HG03469 (cell line): Measurements from ENCODE around the gene SBF2.

Source experiments
- ATAC-seq: cut with Tn5 transposase; IDR thresholded peaks from one replicate; pipeline ENCODE4 v1.9.1; 2021; ENCODE audit warnings: mild to moderate bottlenecking, moderate library complexity, moderate number of reproducible peaks; ENCODE audit not compliant: unreplicated experiment

The SBF2 gene

GRCh38 chr11:9790703-9791102 lies 503.3 kb downstream of the SBF2 start:
- ATAC-seq = no peak

GRCh38 chr11:9789910-9790309 lies 504.1 kb downstream of the SBF2 start:
- no peak for ATAC-seq

- ATAC-seq = no peak
These were observed 506.0 kb downstream of the SBF2 start for GRCh38 chr11:9787981-9788521.

DNA sequence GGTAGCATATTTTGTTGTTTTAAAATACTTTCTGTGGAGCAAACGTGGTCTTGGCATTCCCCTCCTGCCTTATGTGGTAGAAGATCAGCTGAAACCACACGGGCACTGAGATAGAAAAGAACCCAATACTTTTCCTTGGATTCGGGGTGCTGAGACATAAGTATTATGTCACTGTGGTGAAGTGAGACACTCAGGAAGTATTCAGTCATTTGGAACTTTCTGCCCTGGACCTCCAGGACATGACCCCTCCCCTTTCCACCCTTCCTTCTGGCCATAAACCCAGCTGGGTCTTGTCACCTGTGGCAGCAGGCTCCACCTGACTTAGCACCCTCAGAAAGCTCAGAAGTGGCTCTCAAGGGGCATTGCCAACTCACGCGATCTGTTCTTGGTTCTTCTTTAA lies 506.8 kb downstream of the SBF2 start:
- no peak for ATAC-seq

DNA sequence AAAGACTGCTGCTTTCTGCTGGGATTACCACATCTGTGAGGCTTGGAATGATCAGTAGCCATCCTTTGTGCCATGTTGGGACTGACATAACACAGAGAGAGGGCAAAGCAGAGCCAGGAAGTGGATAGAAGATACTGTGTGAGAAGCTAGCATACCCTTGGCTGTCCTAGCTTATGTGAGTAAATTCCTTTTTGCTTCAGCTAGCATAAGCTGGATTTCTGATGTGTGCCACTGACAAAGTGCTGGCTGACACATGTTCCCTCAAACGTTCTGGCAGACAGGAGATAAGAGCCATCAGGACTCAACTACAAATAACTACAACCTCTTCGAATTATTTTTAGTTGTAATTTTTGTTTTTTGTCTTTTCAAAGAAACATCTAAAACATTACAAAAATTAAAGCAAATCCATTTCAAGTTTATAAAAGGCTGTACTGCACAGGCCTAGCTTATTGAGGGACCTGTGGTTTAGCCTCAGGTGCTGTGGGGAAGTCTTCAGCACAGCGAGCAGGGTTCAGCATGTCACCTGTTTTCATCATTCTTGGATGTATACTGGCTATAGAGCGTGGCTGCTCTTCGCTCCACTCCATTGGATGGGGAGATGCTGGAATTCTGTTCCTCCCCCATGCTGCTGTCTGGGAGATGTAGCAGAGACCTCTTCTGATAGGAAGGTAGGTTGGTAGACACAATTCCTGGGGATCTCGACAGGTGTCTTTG lies 509.3 kb downstream of the SBF2 start:
- no peak for ATAC-seq

GRCh38 chr11:9783986-9784385 lies 510.0 kb downstream of the SBF2 start:
- ATAC-seq = no peak

DNA sequence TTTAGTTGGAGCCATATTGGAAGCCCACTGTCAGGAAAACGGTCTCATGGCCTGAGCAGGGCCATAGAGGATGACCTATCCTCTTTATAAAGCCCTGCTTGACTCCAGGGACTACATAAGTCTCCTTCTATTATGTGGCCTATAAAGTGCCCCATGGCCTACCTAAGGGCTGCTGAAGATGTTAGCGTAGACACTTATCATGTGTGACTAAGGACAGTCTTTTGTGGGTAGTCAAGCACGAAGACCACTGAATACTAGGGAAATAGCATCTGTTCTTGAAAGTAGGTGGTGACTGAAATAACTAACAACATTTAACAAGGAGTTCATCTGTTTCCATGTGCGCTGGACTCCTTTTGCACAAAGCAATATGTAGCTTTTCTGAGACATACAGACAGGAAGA lies 513.1 kb downstream of the SBF2 start:
- no peak for ATAC-seq

- no peak for ATAC-seq
These were observed 516.5 kb downstream of the SBF2 start for GRCh38 chr11:9777525-9777924.

GRCh38 chr11:9777066-9777465 lies 517.0 kb downstream of the SBF2 start:
- no peak for ATAC-seq

GRCh38 chr11:9776203-9776602 lies 517.8 kb downstream of the SBF2 start:
- no peak for ATAC-seq

DNA sequence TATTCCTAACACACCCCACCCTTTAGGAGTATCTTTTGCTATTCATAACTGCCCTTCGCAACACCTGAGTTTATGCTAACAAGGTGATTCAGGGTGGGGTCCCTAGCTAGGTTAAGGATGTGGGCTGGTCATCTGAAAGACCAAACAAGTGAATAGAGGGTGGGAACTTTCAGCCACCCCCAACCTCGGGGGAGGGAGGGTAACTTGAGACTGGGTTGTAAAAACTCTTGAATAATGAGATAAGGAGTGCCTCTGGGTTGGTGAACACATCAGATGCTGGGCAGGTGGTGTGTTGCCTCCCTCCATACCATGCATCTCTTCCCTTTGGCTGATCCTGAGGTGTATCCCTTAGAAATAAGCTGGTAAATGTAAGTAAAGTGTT lies 518.6 kb downstream of the SBF2 start:
- ATAC-seq = no peak

GRCh38 chr11:9774591-9775397 lies 519.2 kb downstream of the SBF2 start:
- ATAC-seq = no peak

- ATAC-seq = no peak
These were observed 519.9 kb downstream of the SBF2 start for GRCh38 chr11:9774109-9774508.

DNA sequence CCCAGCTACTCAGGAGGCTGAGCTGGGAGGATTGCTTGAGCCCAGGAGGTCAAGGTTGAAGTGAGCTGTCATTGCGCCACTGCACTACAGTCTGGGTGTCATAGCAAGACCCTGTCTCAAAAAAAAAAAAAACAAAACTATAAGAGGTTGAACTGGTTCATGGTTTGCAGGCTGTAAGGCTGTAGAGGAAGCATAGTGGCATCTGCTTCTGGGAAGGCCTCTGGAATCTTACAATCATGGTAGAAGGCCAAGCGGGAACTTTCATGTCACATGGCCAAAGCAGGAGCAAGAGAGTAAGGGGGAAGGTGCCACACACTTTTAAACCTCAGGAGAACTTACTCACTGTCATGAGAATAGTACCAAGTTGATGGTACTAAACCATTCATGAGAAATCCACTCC lies 520.5 kb downstream of the SBF2 start:
- no peak for ATAC-seq

DNA sequence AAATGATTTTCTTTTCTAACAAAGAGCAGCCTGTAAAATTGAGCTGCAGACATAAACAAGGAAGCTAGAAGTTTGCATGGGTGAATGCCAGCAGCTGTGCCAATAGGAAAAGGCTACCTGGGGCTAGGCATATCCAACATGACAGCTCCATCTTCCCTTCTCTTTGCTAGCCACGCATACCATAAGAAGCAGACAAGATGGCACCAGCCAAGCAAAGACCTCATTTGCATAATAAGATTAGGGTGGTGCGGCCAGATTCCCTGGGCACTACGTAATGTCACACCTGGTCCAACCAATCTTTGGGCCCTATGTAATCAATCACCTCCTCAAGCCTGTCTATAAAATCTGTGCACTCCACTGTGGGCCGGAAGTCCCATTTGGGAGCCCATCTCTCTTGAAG lies 521.8 kb downstream of the SBF2 start:
- ATAC-seq = no peak

DNA sequence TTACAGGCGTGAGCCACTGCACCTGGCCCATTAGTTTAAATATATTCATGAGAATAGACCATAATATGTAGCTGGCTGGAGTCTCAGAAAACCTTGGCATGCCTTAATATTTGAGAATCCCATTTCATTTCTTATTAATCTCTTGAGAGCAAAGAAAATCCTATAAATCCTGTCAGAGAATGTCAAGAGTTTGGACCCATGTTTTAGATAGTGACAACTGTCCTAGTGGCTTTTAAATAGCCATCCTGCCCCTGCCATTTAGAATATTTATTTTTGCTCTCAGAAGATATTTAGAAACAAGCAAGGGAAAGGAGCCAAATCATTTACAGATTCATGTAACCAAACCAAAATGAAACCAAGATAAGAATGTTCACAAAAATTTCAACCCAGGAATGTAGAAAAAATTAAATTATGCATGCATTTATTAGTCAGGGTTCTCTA lies 522.9 kb downstream of the SBF2 start:
- no peak for ATAC-seq

GRCh38 chr11:9769621-9770020 lies 524.4 kb downstream of the SBF2 start:
- ATAC-seq = no peak

DNA sequence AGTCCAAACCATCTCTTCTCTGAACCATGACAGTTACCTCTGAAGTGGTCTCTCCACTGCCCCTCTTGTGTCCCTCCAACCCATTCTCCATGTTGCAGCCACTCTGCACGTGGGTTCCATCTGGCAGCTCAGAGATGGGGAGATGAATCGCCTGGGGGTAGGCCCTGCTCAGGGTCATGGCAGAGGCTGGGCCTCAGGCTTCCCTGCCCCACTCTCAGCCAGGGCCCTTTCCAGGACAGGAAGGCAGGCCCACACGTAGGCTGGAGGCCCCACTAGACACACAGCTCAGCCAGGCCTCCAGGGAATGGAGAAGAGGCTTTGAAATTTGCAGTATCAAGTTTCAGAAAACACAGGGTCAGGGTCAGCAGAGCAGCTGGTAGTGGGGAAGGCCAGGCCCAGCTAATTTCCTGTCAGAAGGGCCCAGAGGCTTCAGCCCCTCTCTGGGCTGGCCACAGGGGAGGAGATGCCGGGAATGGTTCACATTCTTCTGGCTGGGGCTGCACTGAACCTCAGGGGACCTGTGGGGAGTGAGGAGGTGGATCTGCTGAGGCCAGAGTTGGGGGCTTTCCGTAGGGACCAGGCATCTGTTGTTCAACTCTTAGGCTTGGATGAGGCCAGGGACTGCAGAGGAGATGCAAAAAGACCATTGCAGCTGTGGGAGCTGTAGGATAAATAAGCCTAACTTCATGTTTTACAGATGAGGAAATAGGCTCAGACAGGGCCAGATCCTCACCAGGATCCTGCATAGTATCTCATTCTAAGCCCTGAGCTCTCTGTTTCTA lies 528.5 kb downstream of the SBF2 start:
- ATAC-seq = no peak

DNA sequence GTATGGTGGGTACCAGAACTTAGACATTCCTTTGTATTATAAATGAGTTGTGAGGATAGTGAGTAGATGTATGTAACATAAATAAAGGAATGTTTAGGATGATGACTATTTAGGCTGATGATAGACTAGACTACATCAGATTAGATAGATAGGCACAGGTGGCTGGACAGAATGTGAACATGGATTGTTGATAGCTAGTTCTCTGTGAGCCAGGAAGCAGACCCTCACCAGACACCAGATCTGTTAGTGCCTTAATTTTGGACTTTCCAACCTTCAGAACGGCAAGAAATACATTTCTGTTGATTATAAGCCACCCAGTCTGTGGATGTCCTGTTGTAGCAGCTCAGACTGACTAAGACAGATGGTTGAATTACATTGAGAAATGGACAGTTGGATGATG lies 530.7 kb downstream of the SBF2 start:
- ATAC-seq = no peak

- ATAC-seq = no peak
These were observed 531.5 kb downstream of the SBF2 start for GRCh38 chr11:9762531-9762930.

DNA sequence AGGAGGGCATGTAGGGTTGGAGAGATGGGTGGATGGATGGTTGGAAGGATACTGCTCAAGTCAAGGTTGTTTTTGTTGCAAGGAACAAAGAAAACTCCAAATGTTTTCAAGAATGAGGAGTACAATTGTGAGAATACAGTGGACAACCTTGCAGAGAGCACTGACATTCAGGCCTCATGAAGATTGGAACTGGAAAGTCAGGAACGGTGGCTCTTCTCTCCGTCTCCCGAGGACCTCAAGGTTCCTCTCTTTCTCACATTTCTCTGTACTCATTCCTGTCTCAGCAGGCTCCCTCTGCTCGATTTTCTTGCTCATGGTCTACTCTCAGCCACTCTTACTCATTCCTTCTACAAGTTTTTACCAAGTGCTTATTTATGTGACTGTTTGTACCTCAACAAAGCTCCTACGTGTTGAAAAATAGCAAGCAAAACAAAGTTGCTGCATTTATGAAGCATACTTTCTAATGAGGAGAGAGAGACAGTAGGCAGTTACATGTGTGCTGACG lies 532.5 kb downstream of the SBF2 start:
- no peak for ATAC-seq
